HepG2 (cell line): Measurements from ENCODE around the gene RLN3. TPM values are rescaled to one million over a fixed set of nuclear protein-coding genes. Genes with fewer than 3 reads are reported as not detected.

ENCODE experiments used
- ATAC-seq: fragments of 200-7000 bp; cut with Tn5 transposase; 3 replicates; pipeline ENCODE4 v1.9.1; 2020; ENCODE audit warnings: mild to moderate bottlenecking, moderate library complexity
- BruUV-seq: library from RNA; stranded (reverse); fragments of 400-500 nt; replicated peaks from 2 replicates; lab custom pipeline; 2021; lab: Mats Ljungman, UMichigan
- CTCF ChIA-PET: fragments of 300-600 bp; formaldehyde crosslinking; extraction: SDS; loops from one replicate; lab custom pipeline; 2021; ENCODE audit warnings: low total read pairs, inconsistent platforms, low intra/inter-chr PET ratio; lab: Yijun Ruan, JAX
- POLR2A ChIA-PET: fragments of 350-600 bp; sonication (Branson Sonifier 250); formaldehyde crosslinking; loops from one replicate; lab custom pipeline; 2020; ENCODE audit warnings: antibody characterized with exemption, inconsistent platforms; lab: Yijun Ruan, JAX
- DNase-seq: peaks from one replicate; pipeline ENCODE4 v3.0.0-alpha.2; 2015; ENCODE audit warnings: low spot score
- FAIRE-seq: peaks from 3 replicates; lab custom pipeline; 2011; peaks lifted over from hg19 to GRCh38; lab: Jason Lieb, UNC
- H2AFZ ChIP-seq: one replicate; pipeline ENCODE4 v1.6.1; 2011; ENCODE audit warnings: low read length, inconsistent platforms
- H3K27ac ChIP-seq: fragments of 300-600 bp; 3 replicates; pipeline ENCODE4 v1.8.0; 2011; ENCODE audit warnings: mixed run types, mild to moderate bottlenecking, mixed read lengths, low read length, inconsistent platforms; ENCODE audit not compliant: insufficient read depth; ENCODE audit errors: extremely low read length
- H3K27me3 ChIP-seq, 2 experiments: fragments of 200-600 bp in 1 of 2; 2 replicates in 1 of 2; 3 replicates in 1 of 2; pipeline versions ENCODE4 v1.6.0 to v1.8.0; 2011; ENCODE audit warnings: low read length in 2 of 2, mild to moderate bottlenecking in 2 of 2, moderate library complexity in 2 of 2, inconsistent platforms in 1 of 2; ENCODE audit not compliant: insufficient read depth in 2 of 2, control insufficient read depth in 1 of 2
- H3K36me3 ChIP-seq, 2 experiments: fragments of 200-600 bp in 1 of 2; replicated peaks in 1 of 2; 2 replicates in 1 of 2; 3 replicates in 1 of 2; pipeline versions ENCODE4 v1.5.1 to v1.8.0; 2011; ENCODE audit warnings: low read length in 2 of 2, inconsistent platforms in 1 of 2; ENCODE audit not compliant: insufficient read depth in 2 of 2, control insufficient read depth in 1 of 2
- H3K4me1 ChIP-seq: 2 replicates; pipeline ENCODE4 v1.5.1; 2012; ENCODE audit warnings: low read length, inconsistent platforms; ENCODE audit not compliant: insufficient read depth
- H3K4me2 ChIP-seq: 2 replicates; pipeline ENCODE4 v1.6.0; 2011; ENCODE audit warnings: low read depth, low read length, inconsistent platforms
- H3K4me3 ChIP-seq, 3 experiments: fragments of 200-600 bp in 1 of 3; sonication (generic), shearing (Covaris generic) in 1 of 3; replicated peaks in 1 of 3; 2 replicates each; pipeline ENCODE4 v1.5.1; 2011 to 2016; ENCODE audit warnings: low read length in 3 of 3, inconsistent platforms in 2 of 3, low read depth in 2 of 3, mild to moderate bottlenecking in 2 of 3, control low read depth in 1 of 3, mixed read lengths in 1 of 3; ENCODE audit not compliant: insufficient read depth in 1 of 3
- H3K79me2 ChIP-seq: one replicate; pipeline ENCODE4 v1.6.1; 2011; ENCODE audit warnings: low read length, inconsistent platforms; ENCODE audit not compliant: insufficient read depth
- H3K9ac ChIP-seq: 2 replicates; pipeline ENCODE4 v1.6.0; 2011; ENCODE audit warnings: mild to moderate bottlenecking, low read depth, low read length, inconsistent platforms; ENCODE audit not compliant: insufficient read depth
- H3K9me3 ChIP-seq: 2 replicates; pipeline ENCODE4 v1.5.1; 2012; ENCODE audit warnings: mild to moderate bottlenecking, low read length
- H4K20me1 ChIP-seq: 2 replicates; pipeline ENCODE4 v1.6.0; 2011; ENCODE audit warnings: inconsistent platforms, mild to moderate bottlenecking, low read length, moderate library complexity; ENCODE audit not compliant: insufficient read depth
- CREM ChIP-seq, 2 experiments: sonication (generic) in 1 of 2; formaldehyde crosslinking in 1 of 2; IDR thresholded peaks; 2 replicates each; pipeline versions ENCODE4 v1.4.0 to v1.6.1; 2016 to 2020; ENCODE audit warnings: antibody characterized with exemption in 1 of 2, mild to moderate bottlenecking in 1 of 2, missing genetic modification reagents in 1 of 2
- KLF11 ChIP-seq: IDR thresholded peaks from 2 replicates; pipeline ENCODE4 v1.6.1; 2016; ENCODE audit warnings: missing compliant biosample characterization
- PHB2 ChIP-seq: fragments of 450-650 bp; IDR thresholded peaks from 2 replicates; pipeline ENCODE4 v1.6.1; 2018; ENCODE audit not compliant: partially characterized antibody
- SMC3 ChIP-seq: IDR thresholded peaks from 2 replicates; pipeline ENCODE4 v1.6.1; 2011; ENCODE audit warnings: low read length, improper control_type of control experiment
- TBX2 ChIP-seq: sonication (generic); formaldehyde crosslinking; IDR thresholded peaks from 2 replicates; pipeline ENCODE4 v1.5.0; 2020; ENCODE audit warnings: missing genetic modification reagents, mild to moderate bottlenecking, borderline replicate concordance
- ZKSCAN1 ChIP-seq: fragments of 150-350 bp; IDR thresholded peaks from 2 replicates; pipeline ENCODE4 v1.6.1; 2014; ENCODE audit warnings: low read length
- ZNF121 ChIP-seq: sonication (generic); formaldehyde crosslinking; IDR thresholded peaks from 2 replicates; pipeline ENCODE4 v1.5.0; 2020; ENCODE audit warnings: mild to moderate bottlenecking, missing genetic modification reagents
- ZNF432 ChIP-seq: sonication (generic); formaldehyde crosslinking; IDR thresholded peaks from 2 replicates; pipeline ENCODE4 v1.5.0; 2020; ENCODE audit warnings: missing genetic modification reagents, mild to moderate bottlenecking, borderline replicate concordance
- WGBS: methylation state at CpG from one replicate; pipeline ENCODE4 v1.1.6; 2017; ENCODE audit warnings: low lambda C conversion rate; 5-methylcytosine and 5-hydroxymethylcytosine counted together
- in situ Hi-C: cut with HindIII; loops from 2 replicates; pipeline ENCODE4 v1.10.0; 2017; ENCODE audit warnings: low pct_unique_long_range_greater_than_20kb; ENCODE audit not compliant: extremely low pct_ligation_motif_present
- intact Hi-C: fragments of 100-400 bp; cut with micrococcal nuclease; formaldehyde crosslinking; loops from one replicate; pipeline ENCODE4 v1.10.0; 2022; ENCODE audit not compliant: unreplicated experiment
- polyA plus RNA-seq, 8 experiments: library from polyadenylated mRNA; depleted of rRNA in 3 of 8; stranded (reverse) in 7 of 8; unstranded in 1 of 8; fragments of >200 nt; fragmentation: Illumina TruSeq in 4 of 8; extraction: Trizol in 4 of 8; gene quantifications; 2 replicates each; pipeline versions ENCODE4 v1.2.1 to v1.2.3, GENCODE V29; 2011 to 2016; ENCODE audit warnings: low read depth in 4 of 8, missing spikeins in 1 of 8, mixed read lengths in 1 of 8; ENCODE audit not compliant: insufficient read depth in 1 of 8
- total RNA-seq, 5 experiments: library from RNA; depleted of rRNA; stranded (reverse); fragments of >200 nt; fragmentation: Illumina TruSeq; extraction: Trizol; gene quantifications; 2 replicates each; pipeline ENCODE4 v1.2.3, GENCODE V29; 2016; ENCODE audit warnings: low read depth in 1 of 5

The RLN3 gene
- total and polyA plus RNA-seq, 2 of the 13 experiments (the other 11 are each of a cell fraction or from before 2014, with no cell fraction given): not detected

GRCh38 chr19:14054721-14055120 is 26.8 kb downstream of the RLN3 start:
- no peak for DNase-seq
- FAIRE-seq: no peak
- ChIA-PET POLR2A (interaction anchor here (0.7 to 1.3 kb wide), 2 partner anchors 17 to 891 kb away, joined by 4 to 5 read pairs; partner anchors contain the start of gene MISP3), CTCF (no interaction called here)
- H3K9ac ChIP-seq: no peak overlapping the region
- no peaks in the 10 kb centered on the region for H3K79me2 ChIP-seq
- H3K27me3 ChIP-seq: no peaks in the 10 kb centered on the region
- H4K20me1 ChIP-seq: no peaks in the 10 kb centered on the region
- no peak overlapping the region for H3K4me2 ChIP-seq
- no peaks in the 10 kb centered on the region for H3K9me3 ChIP-seq
- no peak overlapping the region for H3K27ac ChIP-seq
- peaks cover 11% of the 10 kb centered on the region for H3K4me1 ChIP-seq
- no peak overlapping the region for H2AFZ ChIP-seq
- no peak for TF ChIP-seq PHB2
- TF ChIP-seq ZNF121 (CRISPR knock-in tag): no peak
- no peak for TF ChIP-seq ZNF432
- no peak for TF ChIP-seq KLF11 (CRISPR knock-in tag)
- no peak for TF ChIP-seq SMC3
- no TSS peak for BruUV-seq
- no peak overlapping the region for H3K4me3 ChIP-seq
- 38% methylated on average over 11 of the region's 11 CpGs for WGBS
- intact Hi-C loops: no loop called here
- in situ Hi-C loops: loop anchor here (25.0 kb wide), 1 partner anchor 292 kb away; the partner anchor contains the start of genes C19orf53 and MRI1
- ATAC-seq: no peak
- H3K36me3 ChIP-seq: no peaks in the 10 kb centered on the region

DNA sequence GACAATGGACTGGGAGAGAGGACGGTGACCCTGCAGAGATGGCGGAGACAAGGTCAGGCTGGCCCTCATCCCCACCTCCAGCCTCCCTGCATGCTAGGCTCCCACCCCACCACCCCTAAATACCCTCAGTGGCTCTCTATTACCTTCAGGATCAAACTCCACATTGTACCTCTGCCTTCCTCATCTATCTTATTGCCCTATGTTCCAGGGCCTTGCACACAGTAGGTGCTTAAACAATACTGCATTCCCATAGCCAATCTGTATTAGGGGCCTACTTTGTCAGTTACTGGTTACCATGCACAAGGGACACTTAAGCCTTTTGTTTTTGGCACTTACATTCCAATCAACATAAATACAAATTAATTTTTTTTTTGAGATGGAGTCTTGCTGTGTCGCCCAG is 27.4 kb downstream of the RLN3 start:
- no TSS peak for BruUV-seq
- Histone ChIP-seq H3K9ac (no peak overlapping the region), H3K79me2 (no peaks in the 10 kb centered on the region), H3K27me3 (no peaks in the 10 kb centered on the region), H3K36me3 (no peaks in the 10 kb centered on the region), H2AFZ (no peak overlapping the region), H3K4me2 (no peak overlapping the region), H3K9me3 (no peaks in the 10 kb centered on the region), H3K4me3 (no peak overlapping the region), H4K20me1 (no peaks in the 10 kb centered on the region), H3K27ac (no peak overlapping the region), H3K4me1 (peaks cover 18% of the 10 kb centered on the region)
- DNase-seq: no peak
- ChIA-PET POLR2A (interaction anchor here (1.4 kb wide), 1 partner anchor 16 kb away, joined by 3 read pairs; no protein-coding TSS in a partner anchor), CTCF (interaction anchor here (0.6 kb wide), 1 partner anchor 141 kb away, joined by 3 read pairs; no protein-coding TSS in a partner anchor)
- intact Hi-C loops: no loop called here
- TF ChIP-seq CREM (IDR thresholded peaks at IDR 0.05) (no peak), CREM (CRISPR knock-in tag; IDR thresholded peaks at IDR 0.05) (no peak), ZKSCAN1 (peak; percentile 59; the same call in 1 of the 2 replicates), TBX2 (no peak)
- no peak for ATAC-seq
- WGBS: 70% methylated on average over 3 of the region's 3 CpGs
- FAIRE-seq: no peak
- in situ Hi-C loops: loop anchor here (25.0 kb wide), 1 partner anchor 293 kb away; the partner anchor contains the start of genes C19orf53 and MRI1
